Prostate gland (tissue), 2 donors: ENCODE measurements around the gene GRID1.

Experiments used
- POLR2A ChIP-seq: fragments of 450-650 bp; IDR thresholded peaks from one replicate; pipeline ENCODE4 v1.6.1; 2016; ENCODE audit warnings: antibody characterized with exemption, mild to moderate bottlenecking
- TF ChIP-seq, protein P1 (sequence below), 4 experiments: fragments of 200-600 bp in 2 of 4; fragments of 450-650 bp in 2 of 4; sonication (generic) in 2 of 4; IDR thresholded peaks; 1 replicate in 3 of 4; 2 replicates in 1 of 4; pipeline ENCODE4 v1.5.1; 2016 to 2019; ENCODE audit warnings: antibody characterized with exemption in 4 of 4, mild to moderate bottlenecking in 2 of 4, moderate library complexity in 2 of 4

DNA sequence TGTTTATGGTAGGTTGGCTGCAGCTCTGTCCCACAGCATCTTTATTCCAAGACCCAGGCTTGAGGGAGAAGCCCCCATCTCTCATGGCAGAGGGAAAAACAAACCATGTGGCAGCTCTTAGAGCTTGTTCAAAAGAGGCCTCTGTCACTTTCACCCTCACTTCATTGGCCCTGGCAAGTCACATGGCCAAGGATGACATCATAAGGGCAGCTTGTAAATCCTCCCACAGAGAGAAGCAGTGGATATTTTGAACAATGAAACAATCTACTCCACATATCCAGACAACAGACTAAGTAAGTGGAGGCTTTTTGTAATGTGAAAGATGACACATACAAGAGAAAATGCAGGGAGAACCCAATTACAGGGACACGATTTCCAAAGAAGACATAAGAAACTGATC is 108.1 kb downstream of the GRID1 start:
- TF ChIP-seq, protein P1, sequence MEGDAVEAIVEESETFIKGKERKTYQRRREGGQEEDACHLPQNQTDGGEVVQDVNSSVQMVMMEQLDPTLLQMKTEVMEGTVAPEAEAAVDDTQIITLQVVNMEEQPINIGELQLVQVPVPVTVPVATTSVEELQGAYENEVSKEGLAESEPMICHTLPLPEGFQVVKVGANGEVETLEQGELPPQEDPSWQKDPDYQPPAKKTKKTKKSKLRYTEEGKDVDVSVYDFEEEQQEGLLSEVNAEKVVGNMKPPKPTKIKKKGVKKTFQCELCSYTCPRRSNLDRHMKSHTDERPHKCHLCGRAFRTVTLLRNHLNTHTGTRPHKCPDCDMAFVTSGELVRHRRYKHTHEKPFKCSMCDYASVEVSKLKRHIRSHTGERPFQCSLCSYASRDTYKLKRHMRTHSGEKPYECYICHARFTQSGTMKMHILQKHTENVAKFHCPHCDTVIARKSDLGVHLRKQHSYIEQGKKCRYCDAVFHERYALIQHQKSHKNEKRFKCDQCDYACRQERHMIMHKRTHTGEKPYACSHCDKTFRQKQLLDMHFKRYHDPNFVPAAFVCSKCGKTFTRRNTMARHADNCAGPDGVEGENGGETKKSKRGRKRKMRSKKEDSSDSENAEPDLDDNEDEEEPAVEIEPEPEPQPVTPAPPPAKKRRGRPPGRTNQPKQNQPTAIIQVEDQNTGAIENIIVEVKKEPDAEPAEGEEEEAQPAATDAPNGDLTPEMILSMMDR (IDR thresholded peaks at IDR 0.05), result no peak
- no peak for TF ChIP-seq POLR2A
